ENCODE data around the gene RPEL1. TPM values are rescaled to one million over a fixed set of nuclear protein-coding genes. Genes with fewer than 3 reads are reported as not detected.

The RPEL1 gene
- polyA plus RNA-seq, 1 experiment = 0.04 TPM

- H3K4me3 ChIP-seq (ENCODE audit: low read depth, low read length) = no peak overlapping the region
- peaks cover 8% of the 10 kb centered on the region for H3K27me3 ChIP-seq (ENCODE audit: control insufficient read depth, insufficient read depth, low read length)
- TF ChIP-seq CTCF (IDR thresholded peaks at IDR 0.05; ENCODE audit: insufficient read depth, low read depth, low read length) = no peak
- H3K36me3 ChIP-seq (ENCODE audit: control insufficient read depth, insufficient read depth, low read length) = no peaks in the 10 kb centered on the region
- DNase-seq (ENCODE audit: low read depth) = no peak
- ChIA-PET POLR2A (no interaction called here), CTCF (interaction anchor here (1.6 to 2.3 kb wide), 2 partner anchors 37 to 52 kb away, joined by 3 to 6 read pairs; no protein-coding TSS in a partner anchor)
Measured at GRCh38 chr10:103281753-103282152, 36.1 kb downstream of the RPEL1 start.

GRCh38 chr10:103282961-103283360, 37.3 kb downstream of the RPEL1 start:
- POLR2A ChIA-PET = no interaction called here
- DNase-seq (ENCODE audit: low read depth) = no peak
- no peak for TF ChIP-seq CTCF (IDR thresholded peaks at IDR 0.05; ENCODE audit: insufficient read depth, low read depth, low read length)
- H3K4me3 ChIP-seq (ENCODE audit: low read depth, low read length) = no peak overlapping the region
- H3K36me3 ChIP-seq (ENCODE audit: control insufficient read depth, insufficient read depth, low read length) = no peaks in the 10 kb centered on the region
- H3K27me3 ChIP-seq (ENCODE audit: control insufficient read depth, insufficient read depth, low read length) = peaks cover 2% of the 10 kb centered on the region
- CTCF ChIA-PET = no interaction called here

- Histone ChIP-seq H3K4me3 (ENCODE audit: low read depth, low read length) (no peak overlapping the region), H3K36me3 (ENCODE audit: control insufficient read depth, insufficient read depth, low read length) (no peaks in the 10 kb centered on the region), H3K27me3 (ENCODE audit: control insufficient read depth, insufficient read depth, low read length) (no peaks in the 10 kb centered on the region; the same call in 1 of the 2 replicates)
- no peak for TF ChIP-seq CTCF (IDR thresholded peaks at IDR 0.05; ENCODE audit: insufficient read depth, low read depth, low read length)
- DNase-seq (ENCODE audit: low read depth) = peak; percentile 13
- ChIA-PET CTCF (interaction anchor here (0.6 kb wide), 1 partner anchor 108 kb away, joined by 3 read pairs; no protein-coding TSS in a partner anchor), POLR2A (no interaction called here)
Measured at GRCh38 chr10:103284170-103284569, 38.5 kb downstream of the RPEL1 start.

GRCh38 chr10:103287992-103288391, 42.3 kb downstream of the RPEL1 start:
- no peaks in the 10 kb centered on the region for H3K36me3 ChIP-seq (ENCODE audit: control insufficient read depth, insufficient read depth, low read length)
- no peaks in the 10 kb centered on the region; the same call in 1 of the 2 replicates for H3K27me3 ChIP-seq (ENCODE audit: control insufficient read depth, insufficient read depth, low read length)
- TF ChIP-seq CTCF (IDR thresholded peaks at IDR 0.05; ENCODE audit: insufficient read depth, low read depth, low read length) = no peak
- POLR2A ChIA-PET = interaction anchor here (1.2 kb wide), 1 partner anchor 44 kb away, joined by 3 read pairs; no protein-coding TSS in a partner anchor
- CTCF ChIA-PET = no interaction called here
- H3K4me3 ChIP-seq (ENCODE audit: low read depth, low read length) = no peak overlapping the region
- no peak for DNase-seq (ENCODE audit: low read depth)

GRCh38 chr10:103291588-103291987, 45.9 kb downstream of the RPEL1 start:
- POLR2A ChIA-PET = interaction anchor here (0.6 kb wide), 1 partner anchor 188 kb away, joined by 7 read pairs; no protein-coding TSS in a partner anchor
- Histone ChIP-seq H3K4me3 (ENCODE audit: low read depth, low read length) (no peak overlapping the region), H3K27me3 (ENCODE audit: control insufficient read depth, insufficient read depth, low read length) (no peaks in the 10 kb centered on the region; the same call in 1 of the 2 replicates), H3K36me3 (ENCODE audit: control insufficient read depth, insufficient read depth, low read length) (no peaks in the 10 kb centered on the region)
- no peak for DNase-seq (ENCODE audit: low read depth)
- CTCF ChIA-PET = interaction anchor here (0.9 to 1.4 kb wide), 2 partner anchors 18 to 47 kb away, joined by 3 read pairs; no protein-coding TSS in a partner anchor
- TF ChIP-seq CTCF (IDR thresholded peaks at IDR 0.05; ENCODE audit: insufficient read depth, low read depth, low read length) = no peak
